Measurements from ENCODE around the gene VPS13D. TPM values are rescaled to one million over a fixed set of nuclear protein-coding genes. Genes with fewer than 3 reads are reported as not detected.
A peak's percentile ranks its signal among the peaks of the same experiment; 100 is the strongest.

VPS13D gene
- total RNA-seq, 4 donors from 2014 or later = 94.4 to 472 (median 163) TPM

GRCh38 chr1:12228979-12229378 lies 851 bp upstream of the VPS13D start:
- Histone ChIP-seq H3K27me3 (no peaks in the 10 kb centered on the region), H3K9me3 (no peaks in the 10 kb centered on the region), H3K4me1 (peaks cover 27% of the 10 kb centered on the region), H3K36me3 (no peaks in the 10 kb centered on the region), H3K4me3 (no peak overlapping the region), H3K27ac (no peak overlapping the region)
- TF ChIP-seq CTCF (IDR thresholded peaks at IDR 0.05) (no peak), EP300 (IDR thresholded peaks at IDR 0.05) (no peak), POLR2A (IDR thresholded peaks at IDR 0.05) (no peak), POLR2AphosphoS5 (IDR thresholded peaks at IDR 0.05) (no peak)
- DNase-seq (ENCODE audit: low spot score in 2 of 2) = no peak
- 85% methylated on average over 7 of the region's 7 CpGs for WGBS

- Histone ChIP-seq H3K36me3 (no peaks in the 10 kb centered on the region), H3K4me1 (peaks cover 29% of the 10 kb centered on the region), H3K27me3 (no peaks in the 10 kb centered on the region), H3K9me3 (no peaks in the 10 kb centered on the region), H3K4me3 (peak overlapping the region; percentile 89), H3K27ac (no peak overlapping the region)
- no peak for DNase-seq (ENCODE audit: low spot score in 2 of 2)
- WGBS = 66% methylated on average over 13 of the region's 13 CpGs
- TF ChIP-seq POLR2A (IDR thresholded peaks at IDR 0.05) = no peak
- TF ChIP-seq POLR2AphosphoS5 (IDR thresholded peaks at IDR 0.05) = no peak
- TF ChIP-seq CTCF (IDR thresholded peaks at IDR 0.05) = no peak
- TF ChIP-seq EP300 (IDR thresholded peaks at IDR 0.05) = no peak
Observed at GRCh38 chr1:12229386-12229834, 420 bp upstream of the VPS13D start.

DNA sequence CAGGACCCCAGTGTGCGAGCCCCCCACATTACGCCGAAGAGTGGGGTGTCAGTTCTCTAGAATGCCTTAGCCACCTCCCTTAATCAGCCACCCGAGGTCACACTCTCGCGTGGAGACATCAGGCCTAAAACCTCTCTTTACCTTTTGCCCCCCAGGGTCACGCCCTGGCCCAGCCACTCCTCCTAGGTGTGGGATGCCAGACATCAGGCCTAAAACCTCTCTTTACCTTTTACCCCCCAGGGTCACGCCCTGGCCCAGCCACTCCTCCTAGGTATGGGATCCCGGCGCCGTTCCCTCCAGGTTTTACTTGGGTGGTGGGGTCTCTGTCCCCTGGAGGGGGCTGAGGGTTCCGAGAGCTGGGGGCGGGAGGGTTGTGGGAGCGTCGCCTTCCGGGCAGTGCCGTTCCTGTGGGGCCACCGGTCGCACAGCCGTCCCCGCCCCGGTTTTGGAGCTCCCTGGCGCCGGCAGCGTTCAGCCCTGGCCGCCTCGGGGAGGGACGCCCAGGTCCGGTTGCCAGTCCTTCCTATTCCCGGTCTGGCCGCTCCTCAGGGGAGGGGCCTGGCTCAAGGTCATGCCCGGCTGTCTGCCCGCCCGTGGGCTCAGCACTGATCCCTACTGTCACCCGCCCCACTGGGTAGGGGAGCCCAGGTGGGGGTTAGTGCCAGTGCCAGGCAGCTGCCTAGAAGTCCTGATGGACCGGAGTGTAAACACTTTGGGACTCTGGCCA lies 882 bp downstream of the VPS13D start:
- no peaks in the 10 kb centered on the region for H3K9me3 ChIP-seq
- H3K27me3 ChIP-seq = no peaks in the 10 kb centered on the region
- TF ChIP-seq CTCF (IDR thresholded peaks at IDR 0.05) (no peak), POLR2AphosphoS5 (IDR thresholded peaks at IDR 0.05) (no peak), POLR2A (IDR thresholded peaks at IDR 0.05) (no peak), EP300 (IDR thresholded peaks at IDR 0.05) (no peak)
- WGBS = 3% methylated on average over 8 of the region's 36 CpGs
- H3K4me3 ChIP-seq = peak overlapping the region; percentile 89
- peaks cover 9% of the 10 kb centered on the region for H3K36me3 ChIP-seq
- DNase-seq (ENCODE audit: low spot score in 2 of 2) = peak; percentile 75 to 82
- H3K27ac ChIP-seq = peak overlapping the region; percentile 96
- H3K4me1 ChIP-seq = peaks cover 34% of the 10 kb centered on the region

DNA sequence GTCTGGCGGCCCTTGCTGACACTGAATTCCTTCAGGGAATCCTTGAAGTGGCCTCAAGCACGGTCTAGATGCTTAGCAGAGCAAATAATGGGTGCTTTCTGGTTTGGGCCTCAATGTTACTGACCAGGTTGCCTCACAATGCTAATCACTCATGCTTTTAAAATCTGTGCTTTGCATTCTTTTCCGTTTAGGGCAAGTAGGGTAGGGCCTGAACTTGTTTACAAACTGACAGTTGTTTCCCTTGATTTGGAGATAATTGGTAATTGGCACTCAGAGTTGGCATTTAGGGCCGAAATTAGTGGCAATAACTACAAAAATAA lies 1.4 kb downstream of the VPS13D start:
- DNase-seq (ENCODE audit: low spot score in 2 of 2) = no peak
- peak overlapping the region; percentile 89 for H3K4me3 ChIP-seq
- TF ChIP-seq EP300 (IDR thresholded peaks at IDR 0.05) (no peak), POLR2A (IDR thresholded peaks at IDR 0.05) (no peak), CTCF (IDR thresholded peaks at IDR 0.05) (no peak)
- peak overlapping the region; percentile 96 for H3K27ac ChIP-seq
- no peaks in the 10 kb centered on the region for H3K27me3 ChIP-seq
- H3K36me3 ChIP-seq = peaks cover 14% of the 10 kb centered on the region
- no peaks in the 10 kb centered on the region for H3K9me3 ChIP-seq
- 15% methylated on average over 4 of the region's 4 CpGs for WGBS
- H3K4me1 ChIP-seq = peaks cover 34% of the 10 kb centered on the region

GRCh38 chr1:12232221-12232620 lies 2.4 kb downstream of the VPS13D start:
- DNase-seq (ENCODE audit: low spot score in 2 of 2) = peak in 1 of 2 donors; percentile 81
- H3K4me1 ChIP-seq = peaks cover 34% of the 10 kb centered on the region
- no peak for TF ChIP-seq EP300 (IDR thresholded peaks at IDR 0.05)
- peak in 2 of 3 donors; percentile 49 to 61 for TF ChIP-seq POLR2AphosphoS5 (IDR thresholded peaks at IDR 0.05)
- no peak for TF ChIP-seq CTCF (IDR thresholded peaks at IDR 0.05)
- 42% methylated on average over 2 of the region's 2 CpGs for WGBS
- peaks cover 22% of the 10 kb centered on the region for H3K36me3 ChIP-seq
- no peaks in the 10 kb centered on the region for H3K9me3 ChIP-seq
- H3K4me3 ChIP-seq = no peak overlapping the region
- peak overlapping the region; percentile 96 for H3K27ac ChIP-seq
- no peaks in the 10 kb centered on the region for H3K27me3 ChIP-seq
